ENCODE results near the gene STARD4.

Gene STARD4

DNA sequence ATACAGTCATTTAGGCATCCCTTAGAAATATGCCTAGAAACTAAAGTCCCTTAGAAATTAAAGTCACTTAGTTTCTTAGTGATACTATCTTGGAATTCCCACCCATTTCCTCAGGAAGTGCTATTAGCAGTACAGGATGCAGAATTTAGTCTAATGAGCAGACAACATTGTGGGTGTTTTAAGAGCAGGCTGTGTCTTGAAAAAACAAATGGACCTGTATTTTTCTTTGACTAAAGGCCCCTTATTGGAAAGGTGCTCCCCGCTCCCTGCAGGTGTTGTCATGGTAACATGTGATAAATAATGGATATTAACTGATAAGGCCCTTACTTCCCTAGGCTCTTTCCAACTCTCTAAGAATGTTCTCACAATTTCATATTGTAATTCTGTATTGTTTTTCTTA, 38.8 kb upstream of the STARD4 start:
- Histone ChIP-seq H3K27ac (ENCODE audit: low read depth, low read length, severe bottlenecking) (peak overlapping the region; percentile 82), H3K4me1 (ENCODE audit: control insufficient read depth, insufficient read depth, low read length, poor library complexity, severe bottlenecking) (peaks cover 12% of the 10 kb centered on the region), H3K36me3 (ENCODE audit: control insufficient read depth, insufficient read depth, low read length) (no peaks in the 10 kb centered on the region), H3K4me3 (ENCODE audit: extremely low read depth, insufficient read depth, low read length, poor library complexity, severe bottlenecking) (no peak overlapping the region), H3K9me3 (ENCODE audit: control insufficient read depth, low read length) (no peaks in the 10 kb centered on the region)
- WGBS, 2 experiments (ENCODE audit: insufficient coverage in 2 of 2) = no CpG with 5 or more reads among the region's 1 CpG

DNA sequence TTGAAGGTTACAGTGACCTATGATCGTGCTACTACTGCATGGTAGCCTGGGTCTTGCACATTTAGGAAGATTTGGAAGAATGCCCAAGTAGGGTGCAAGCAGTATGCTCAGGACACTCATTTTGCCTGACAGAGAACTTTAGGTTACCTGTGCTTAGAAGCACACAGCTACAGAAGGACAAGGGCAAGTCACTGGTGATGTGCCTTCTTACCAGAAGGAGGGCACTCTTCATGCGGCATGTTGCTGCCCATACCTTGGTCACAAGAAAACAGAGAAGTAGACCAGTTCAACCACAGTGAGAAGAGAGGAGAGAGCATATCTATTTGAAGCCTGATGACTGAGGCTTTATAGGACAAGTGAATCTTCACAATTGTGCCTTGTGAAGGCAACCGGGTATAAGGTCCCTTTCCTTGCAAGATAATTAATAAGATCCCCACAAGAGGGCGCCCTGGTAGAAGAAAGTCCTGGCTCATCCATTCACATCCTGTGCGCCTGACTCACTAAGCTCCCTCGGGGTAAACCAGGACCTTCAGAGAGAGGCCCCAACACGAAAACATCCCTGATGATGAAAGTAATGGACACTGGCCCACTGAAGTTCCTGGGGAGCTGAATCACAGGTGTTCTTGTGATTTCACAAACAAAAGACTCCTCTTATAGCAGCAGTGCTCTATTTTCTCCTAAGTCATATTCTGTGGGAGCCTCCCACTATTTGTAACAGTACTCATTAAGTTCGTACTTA, 38.1 kb upstream of the STARD4 start:
- H3K9me3 ChIP-seq (ENCODE audit: control insufficient read depth, low read length) = no peaks in the 10 kb centered on the region
- H3K36me3 ChIP-seq (ENCODE audit: control insufficient read depth, insufficient read depth, low read length) = no peaks in the 10 kb centered on the region
- H3K4me1 ChIP-seq (ENCODE audit: control insufficient read depth, insufficient read depth, low read length, poor library complexity, severe bottlenecking) = peaks cover 12% of the 10 kb centered on the region
- no peak overlapping the region for H3K4me3 ChIP-seq (ENCODE audit: extremely low read depth, insufficient read depth, low read length, poor library complexity, severe bottlenecking)
- peak overlapping the region; percentile 82 for H3K27ac ChIP-seq (ENCODE audit: low read depth, low read length, severe bottlenecking)
- WGBS, 2 experiments (ENCODE audit: insufficient coverage in 2 of 2) = 37 to 51% methylated on average over 5 to 6 of the region's 8 CpGs

DNA sequence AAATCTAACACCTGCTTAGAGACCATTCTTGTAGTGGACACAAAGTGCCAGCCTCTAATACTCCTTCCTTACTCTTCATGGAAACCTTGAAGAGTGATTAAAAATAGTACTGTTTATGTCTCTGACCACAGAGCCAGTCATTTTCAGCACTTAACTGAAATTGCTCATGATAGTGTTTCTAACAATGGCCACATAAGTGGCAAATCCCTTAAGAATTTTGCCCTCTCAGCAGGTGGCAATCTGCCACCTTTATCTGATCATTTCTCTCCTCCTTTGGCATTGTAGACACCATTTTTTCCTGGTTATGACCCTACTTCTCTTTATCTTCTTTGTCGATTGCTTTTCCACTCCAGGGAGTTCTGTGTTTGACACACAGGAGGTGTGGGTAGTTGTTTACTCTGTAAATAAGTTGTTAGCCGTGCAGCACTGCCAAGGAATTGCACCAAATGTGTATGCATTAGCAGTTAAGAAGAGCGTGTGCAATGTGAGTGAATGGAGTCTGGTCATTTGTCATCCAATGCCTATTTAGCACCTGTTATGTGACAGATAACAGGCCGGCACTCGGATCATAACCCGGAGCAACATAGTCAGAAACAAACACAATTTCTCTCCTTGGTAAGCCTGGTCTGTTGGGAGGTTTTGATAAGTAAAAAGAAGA, 36.8 kb upstream of the STARD4 start:
- no peak overlapping the region for H3K4me3 ChIP-seq (ENCODE audit: extremely low read depth, insufficient read depth, low read length, poor library complexity, severe bottlenecking)
- H3K4me1 ChIP-seq (ENCODE audit: control insufficient read depth, insufficient read depth, low read length, poor library complexity, severe bottlenecking) = peaks cover 12% of the 10 kb centered on the region
- 86 to 100% methylated on average over 1 to 3 of the region's 6 CpGs for WGBS, 2 experiments (ENCODE audit: insufficient coverage in 2 of 2)
- no peaks in the 10 kb centered on the region for H3K9me3 ChIP-seq (ENCODE audit: control insufficient read depth, low read length)
- no peaks in the 10 kb centered on the region for H3K36me3 ChIP-seq (ENCODE audit: control insufficient read depth, insufficient read depth, low read length)
- H3K27ac ChIP-seq (ENCODE audit: low read depth, low read length, severe bottlenecking) = no peak overlapping the region

DNA sequence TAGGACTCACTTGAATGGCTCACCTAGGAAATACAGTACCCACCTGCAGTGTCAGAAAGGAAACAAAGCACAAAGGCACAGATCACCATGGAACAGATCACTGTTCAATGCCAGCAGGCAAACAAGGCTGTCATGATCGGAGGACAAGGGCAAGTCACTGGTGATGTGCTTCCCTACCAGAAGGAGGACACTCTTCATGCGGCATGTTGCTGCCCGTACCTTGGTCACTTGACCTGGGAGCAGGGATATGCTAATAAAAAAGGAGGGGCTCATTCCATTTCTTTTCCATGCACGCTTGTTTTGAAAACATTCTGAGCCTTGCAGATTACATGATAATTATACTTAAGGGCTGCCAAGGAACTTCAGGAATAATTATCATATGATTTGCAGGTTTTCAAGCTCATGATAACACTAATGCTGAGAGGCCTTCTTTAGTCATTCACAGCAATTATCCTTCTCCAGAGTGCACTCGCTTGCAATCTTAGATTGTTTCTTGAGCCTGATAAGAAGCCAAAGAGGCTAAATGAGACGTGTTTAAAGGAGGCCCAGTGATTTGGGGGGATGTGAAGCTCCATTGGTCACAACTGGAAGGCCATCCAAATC, 36.1 kb upstream of the STARD4 start:
- Histone ChIP-seq H3K4me1 (ENCODE audit: control insufficient read depth, insufficient read depth, low read length, poor library complexity, severe bottlenecking) (peaks cover 12% of the 10 kb centered on the region), H3K4me3 (ENCODE audit: extremely low read depth, insufficient read depth, low read length, poor library complexity, severe bottlenecking) (no peak overlapping the region), H3K9me3 (ENCODE audit: control insufficient read depth, low read length) (no peaks in the 10 kb centered on the region), H3K36me3 (ENCODE audit: control insufficient read depth, insufficient read depth, low read length) (no peaks in the 10 kb centered on the region), H3K27ac (ENCODE audit: low read depth, low read length, severe bottlenecking) (no peak overlapping the region)
- WGBS, 2 experiments (ENCODE audit: insufficient coverage in 2 of 2) = 70 to 78% methylated on average over 4 to 5 of the region's 6 CpGs

DNA sequence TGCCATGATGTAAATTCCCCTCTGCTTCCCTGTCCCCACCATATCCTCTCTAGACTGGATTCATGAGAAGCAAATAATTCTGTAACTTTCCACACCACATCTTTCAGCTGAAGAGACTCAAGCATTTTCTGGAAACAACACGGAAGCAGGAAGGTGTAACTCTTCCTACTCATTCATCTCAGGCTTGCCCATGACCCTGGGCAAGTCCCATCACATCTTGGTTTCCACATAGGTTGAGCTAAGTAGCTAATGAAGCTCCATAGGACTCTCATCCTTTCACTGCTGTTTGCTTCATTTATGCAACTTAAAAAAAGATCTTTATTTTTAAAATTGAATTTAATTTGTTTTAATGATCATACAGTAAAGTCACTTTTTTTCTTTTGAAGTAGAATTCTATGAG, 32.7 kb upstream of the STARD4 start:
- WGBS, 2 experiments (ENCODE audit: insufficient coverage in 2 of 2) = 67 to 90% methylated on average over 1 of the region's 1 CpG
- no peaks in the 10 kb centered on the region for H3K4me1 ChIP-seq (ENCODE audit: control insufficient read depth, insufficient read depth, low read length, poor library complexity, severe bottlenecking)
- H3K4me3 ChIP-seq (ENCODE audit: extremely low read depth, insufficient read depth, low read length, poor library complexity, severe bottlenecking) = no peak overlapping the region
- H3K27ac ChIP-seq (ENCODE audit: low read depth, low read length, severe bottlenecking) = no peak overlapping the region
- H3K36me3 ChIP-seq (ENCODE audit: control insufficient read depth, insufficient read depth, low read length) = no peaks in the 10 kb centered on the region
- no peaks in the 10 kb centered on the region for H3K9me3 ChIP-seq (ENCODE audit: control insufficient read depth, low read length)

DNA sequence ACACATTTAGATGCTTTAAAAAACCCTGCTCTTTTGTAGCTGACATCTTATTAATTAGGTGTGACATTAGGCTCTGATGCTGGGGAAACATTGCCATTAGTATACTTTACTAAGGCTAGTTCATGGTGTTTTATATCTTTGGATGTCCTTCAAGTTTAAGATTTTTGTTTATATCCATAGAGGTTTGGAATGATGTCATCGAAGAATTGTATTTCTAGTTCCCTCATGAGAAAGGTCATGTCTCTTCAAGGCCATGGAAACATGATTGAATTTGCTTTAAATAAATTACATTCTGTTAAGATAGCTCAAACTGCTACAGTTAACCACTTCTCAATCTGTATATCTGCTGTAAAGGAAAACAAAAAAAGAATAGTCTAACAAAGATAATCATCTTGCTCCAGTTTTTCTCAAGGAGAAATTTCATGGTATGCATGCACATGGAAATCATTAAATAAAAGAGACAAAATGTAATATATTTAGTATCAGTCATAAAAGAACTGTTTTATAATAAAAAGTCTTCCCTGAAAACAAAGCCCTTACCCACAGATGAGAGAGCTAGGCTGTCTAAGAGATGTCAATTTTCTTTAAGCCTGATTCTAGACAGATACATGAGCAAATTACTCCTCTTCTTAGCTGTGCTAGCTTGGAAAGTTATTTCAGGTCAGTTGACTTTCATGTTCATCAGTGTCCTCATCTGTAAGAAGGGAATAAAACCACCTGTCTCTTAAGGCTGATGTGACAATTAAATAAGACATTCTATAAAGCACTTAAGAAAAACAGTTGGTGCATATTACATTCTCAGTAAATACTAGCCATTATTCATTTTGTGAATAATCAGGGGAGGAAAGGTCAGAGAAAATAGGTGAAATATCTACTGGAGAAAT, 25.0 kb upstream of the STARD4 start:
- Histone ChIP-seq H3K4me3 (ENCODE audit: extremely low read depth, insufficient read depth, low read length, poor library complexity, severe bottlenecking) (no peak overlapping the region), H3K27ac (ENCODE audit: low read depth, low read length, severe bottlenecking) (no peak overlapping the region), H3K4me1 (ENCODE audit: control insufficient read depth, insufficient read depth, low read length, poor library complexity, severe bottlenecking) (peaks cover 5% of the 10 kb centered on the region), H3K9me3 (ENCODE audit: control insufficient read depth, low read length) (peaks cover 3% of the 10 kb centered on the region), H3K36me3 (ENCODE audit: control insufficient read depth, insufficient read depth, low read length) (no peaks in the 10 kb centered on the region)
- no CpG with 5 or more reads among the region's 1 CpG for WGBS, 2 experiments (ENCODE audit: insufficient coverage in 2 of 2)

DNA sequence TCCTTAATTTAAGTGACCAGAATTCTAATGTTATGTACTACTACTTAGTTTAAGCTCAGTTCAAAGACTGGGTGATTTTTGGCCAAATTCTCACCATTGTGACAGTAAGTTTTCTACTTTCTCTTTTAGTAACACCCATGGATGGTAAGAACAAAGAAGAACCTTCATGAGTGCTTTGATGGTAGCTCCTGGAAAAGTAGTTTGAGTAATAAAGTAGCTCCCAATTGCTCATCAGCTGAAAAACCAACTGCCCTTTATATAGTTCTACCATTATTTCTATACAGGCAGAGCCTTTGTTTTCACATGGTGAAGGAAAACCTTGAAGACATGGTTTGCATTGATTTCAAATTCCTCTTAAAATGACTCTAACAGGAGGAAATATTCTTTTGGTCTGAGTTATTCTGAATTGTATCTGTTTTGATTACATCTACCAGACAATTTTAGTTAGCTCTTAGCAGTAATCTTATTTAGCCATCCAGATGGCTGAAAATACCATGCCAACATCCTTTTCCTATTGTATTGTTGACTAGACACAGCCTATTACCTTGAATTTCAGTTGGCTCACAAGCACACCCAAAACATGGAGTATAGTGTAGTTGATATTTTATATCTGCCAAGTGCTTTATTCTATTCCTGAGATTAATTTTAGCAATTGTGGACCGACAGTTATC, 23.7 kb upstream of the STARD4 start:
- Histone ChIP-seq H3K4me1 (ENCODE audit: control insufficient read depth, insufficient read depth, low read length, poor library complexity, severe bottlenecking) (peaks cover 6% of the 10 kb centered on the region), H3K4me3 (ENCODE audit: extremely low read depth, insufficient read depth, low read length, poor library complexity, severe bottlenecking) (no peak overlapping the region), H3K9me3 (ENCODE audit: control insufficient read depth, low read length) (peaks cover 3% of the 10 kb centered on the region), H3K27ac (ENCODE audit: low read depth, low read length, severe bottlenecking) (no peak overlapping the region), H3K36me3 (ENCODE audit: control insufficient read depth, insufficient read depth, low read length) (no peaks in the 10 kb centered on the region)
- WGBS, 2 experiments (ENCODE audit: insufficient coverage in 2 of 2) = no CpG with 5 or more reads among the region's 1 CpG

DNA sequence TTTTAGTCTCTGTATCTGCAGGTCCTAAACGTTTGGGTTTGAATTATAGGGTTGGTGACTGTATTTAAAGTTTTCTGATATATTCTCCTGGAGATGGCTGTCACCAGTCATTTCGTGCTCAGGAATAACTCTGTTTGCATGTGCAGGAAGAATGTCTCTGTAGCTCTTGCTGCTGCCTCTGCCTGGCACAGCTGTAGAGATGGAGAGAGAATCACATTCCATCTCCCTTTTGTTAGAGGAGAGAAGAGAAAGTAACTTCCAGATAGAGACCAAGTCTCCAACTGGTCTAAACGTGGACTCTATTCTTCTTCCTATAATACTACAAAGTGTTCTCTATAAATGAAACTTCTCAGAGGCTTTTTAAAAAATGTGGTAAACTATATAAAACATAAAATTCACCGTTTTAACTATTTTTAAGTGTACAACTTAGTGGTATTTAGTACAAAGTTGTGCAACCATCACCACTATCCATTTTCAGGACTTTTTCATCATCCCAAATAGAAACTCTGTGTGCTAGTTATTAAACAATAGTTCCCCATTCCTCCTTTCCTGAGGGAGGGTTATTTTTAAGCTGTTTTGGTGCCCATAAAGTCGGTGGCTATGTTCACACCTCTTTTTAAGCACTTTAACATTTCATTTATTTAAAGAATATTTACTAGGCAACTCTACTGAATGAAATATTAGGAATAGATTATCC, 20.7 kb upstream of the STARD4 start:
- peaks cover 3% of the 10 kb centered on the region for H3K9me3 ChIP-seq (ENCODE audit: control insufficient read depth, low read length)
- H3K4me3 ChIP-seq (ENCODE audit: extremely low read depth, insufficient read depth, low read length, poor library complexity, severe bottlenecking) = no peak overlapping the region
- peaks cover 9% of the 10 kb centered on the region for H3K4me1 ChIP-seq (ENCODE audit: control insufficient read depth, insufficient read depth, low read length, poor library complexity, severe bottlenecking)
- no peak overlapping the region for H3K27ac ChIP-seq (ENCODE audit: low read depth, low read length, severe bottlenecking)
- H3K36me3 ChIP-seq (ENCODE audit: control insufficient read depth, insufficient read depth, low read length) = no peaks in the 10 kb centered on the region
- 60 to 81% methylated on average over 1 to 2 of the region's 5 CpGs for WGBS, 2 experiments (ENCODE audit: insufficient coverage in 2 of 2)

DNA sequence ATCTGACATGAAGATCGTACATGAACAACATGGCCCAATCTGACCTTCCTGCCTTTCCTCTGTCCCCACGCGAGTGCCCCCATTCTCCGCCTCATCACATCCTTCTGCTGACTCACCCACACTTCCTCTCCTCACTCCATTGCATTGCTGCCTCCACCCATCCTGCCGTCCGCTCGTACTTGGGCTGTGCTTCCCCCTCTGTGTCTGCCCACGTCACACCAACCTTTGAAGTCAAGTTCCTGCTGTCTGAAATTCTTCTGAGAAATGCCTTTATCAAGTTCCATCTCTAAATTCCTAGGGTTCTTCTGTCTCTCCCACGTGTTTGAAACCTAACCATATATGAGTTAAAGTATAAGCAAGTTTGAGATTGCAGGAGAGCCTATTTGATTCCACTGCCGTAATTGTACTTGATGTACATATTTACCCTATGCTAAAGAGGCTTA, 18.0 kb upstream of the STARD4 start:
- Histone ChIP-seq H3K36me3 (ENCODE audit: control insufficient read depth, insufficient read depth, low read length) (no peaks in the 10 kb centered on the region), H3K9me3 (ENCODE audit: control insufficient read depth, low read length) (peaks cover 3% of the 10 kb centered on the region), H3K27ac (ENCODE audit: low read depth, low read length, severe bottlenecking) (peak overlapping the region; percentile 84), H3K4me3 (ENCODE audit: extremely low read depth, insufficient read depth, low read length, poor library complexity, severe bottlenecking) (no peak overlapping the region), H3K4me1 (ENCODE audit: control insufficient read depth, insufficient read depth, low read length, poor library complexity, severe bottlenecking) (peaks cover 9% of the 10 kb centered on the region)
- WGBS, 2 experiments (ENCODE audit: insufficient coverage in 2 of 2) = 62 to 64% methylated on average over 7 to 8 of the region's 10 CpGs
